IMR-90 (cell line): ENCODE results near the gene OXER1. TPM values are rescaled to one million over a fixed set of nuclear protein-coding genes. Genes with fewer than 3 reads are reported as not detected.

Experiments used
- ATAC-seq: fragments of 200-7000 bp; cut with Tn5 transposase; 2 replicates; pipeline ENCODE4 v1.9.1; 2020; ENCODE audit warnings: low read depth, mild to moderate bottlenecking, moderate library complexity
- BruUV-seq: library from RNA; stranded (reverse); fragments of 400-500 nt; replicated peaks from 2 replicates; lab custom pipeline; 2021; lab: Mats Ljungman, UMichigan
- CTCF ChIA-PET: fragments of 300-600 bp; formaldehyde crosslinking; extraction: SDS; loops from one replicate; lab custom pipeline; 2021; ENCODE audit warnings: antibody characterized with exemption; lab: Yijun Ruan, JAX
- POLR2A ChIA-PET: fragments of 300-600 bp; sonication (Branson Sonifier 250); formaldehyde crosslinking; loops from one replicate; lab custom pipeline; 2022; ENCODE audit warnings: antibody characterized with exemption; ENCODE audit not compliant: unreplicated experiment; lab: Charles Lee
- DNase-seq: peaks from one replicate; pipeline ENCODE4 v3.0.0; 2013
- H2AFZ ChIP-seq: replicated peaks from 2 replicates; pipeline ENCODE3; 2013; ENCODE audit warnings: low read length, mild to moderate bottlenecking; ENCODE audit not compliant: poor library complexity
- H2AK5ac ChIP-seq: 2 replicates; pipeline ENCODE4 v1.6.1; 2013; ENCODE audit warnings: low read depth, low read length, inconsistent platforms
- H2AK9ac ChIP-seq: replicated peaks from 2 replicates; pipeline ENCODE3; 2013; ENCODE audit warnings: mild to moderate bottlenecking, low read depth, low read length, moderate library complexity; ENCODE audit not compliant: poor library complexity
- H2BK120ac ChIP-seq: 2 replicates; pipeline ENCODE4 v1.6.1; 2013; ENCODE audit warnings: low read depth, low read length, inconsistent platforms
- H2BK15ac ChIP-seq: 3 replicates; pipeline ENCODE4 v1.6.1; 2013; ENCODE audit warnings: low read depth, low read length, inconsistent platforms
- H2BK20ac ChIP-seq: 2 replicates; pipeline ENCODE4 v1.6.1; 2013; ENCODE audit warnings: low read depth, mild to moderate bottlenecking, inconsistent platforms, low read length, moderate library complexity
- H2BK5ac ChIP-seq: 2 replicates; pipeline ENCODE4 v1.6.1; 2013; ENCODE audit warnings: mild to moderate bottlenecking, low read depth, low read length, inconsistent platforms; ENCODE audit not compliant: poor library complexity, severe bottlenecking
- H3K14ac ChIP-seq: replicated peaks from 2 replicates; pipeline ENCODE4 v1.6.1; 2013; ENCODE audit warnings: low read depth, low read length, inconsistent platforms
- H3K18ac ChIP-seq: 2 replicates; pipeline ENCODE4 v1.6.1; 2013; ENCODE audit warnings: low read depth, low read length, control low read depth
- H3K23ac ChIP-seq: 2 replicates; pipeline ENCODE4 v1.6.1; 2013; ENCODE audit warnings: low read depth, low read length, inconsistent platforms
- H3K27ac ChIP-seq: 2 replicates; pipeline ENCODE4 v1.5.1; 2013; ENCODE audit warnings: mild to moderate bottlenecking, control low read depth, low read length; ENCODE audit not compliant: insufficient read depth
- H3K27me3 ChIP-seq: 2 replicates; pipeline ENCODE4 v1.6.1; 2013; ENCODE audit warnings: low read length; ENCODE audit not compliant: control insufficient read depth, insufficient read depth
- H3K36me3 ChIP-seq: 2 replicates; pipeline ENCODE4 v1.6.1; 2013; ENCODE audit warnings: low read length, mixed read lengths; ENCODE audit not compliant: control insufficient read depth, insufficient read depth
- H3K4ac ChIP-seq: 2 replicates; pipeline ENCODE4 v1.6.1; 2013; ENCODE audit warnings: low read depth, low read length, inconsistent platforms
- H3K4me1 ChIP-seq: 2 replicates; pipeline ENCODE4 v1.6.1; 2013; ENCODE audit warnings: low read length, mixed read lengths; ENCODE audit not compliant: control insufficient read depth, insufficient read depth
- H3K4me2 ChIP-seq: 2 replicates; pipeline ENCODE4 v1.6.1; 2013; ENCODE audit warnings: low read depth, mild to moderate bottlenecking, control low read depth, low read length, moderate library complexity
- H3K4me3 ChIP-seq: 2 replicates; pipeline ENCODE4 v1.5.1; 2013; ENCODE audit warnings: low read depth, mild to moderate bottlenecking, control low read depth, low read length, moderate library complexity; ENCODE audit not compliant: insufficient read depth
- H3K56ac ChIP-seq: 2 replicates; pipeline ENCODE4 v1.6.1; 2013; ENCODE audit warnings: low read length, inconsistent platforms; ENCODE audit not compliant: insufficient read depth; ENCODE audit errors: extremely low read depth
- H3K79me1 ChIP-seq, 2 experiments: 2 replicates each; pipeline ENCODE4 v1.6.1; 2013; ENCODE audit warnings: low read length in 2 of 2, inconsistent platforms in 1 of 2, low read depth in 1 of 2
- H3K9ac ChIP-seq: 2 replicates; pipeline ENCODE4 v1.6.1; 2013; ENCODE audit warnings: low read depth, low read length, control low read depth
- H3K9me1 ChIP-seq: 2 replicates; pipeline ENCODE4 v1.6.1; 2013; ENCODE audit warnings: low read length, inconsistent platforms; ENCODE audit not compliant: insufficient read depth
- H3K9me3 ChIP-seq: 2 replicates; pipeline ENCODE4 v1.6.1; 2013; ENCODE audit warnings: low read length; ENCODE audit not compliant: control insufficient read depth, insufficient read depth
- H4K20me1 ChIP-seq: 2 replicates; pipeline ENCODE4 v1.6.1; 2013; ENCODE audit warnings: low read length, inconsistent platforms; ENCODE audit not compliant: insufficient read depth
- H4K5ac ChIP-seq: 2 replicates; pipeline ENCODE4 v1.6.1; 2013; ENCODE audit warnings: mild to moderate bottlenecking, low read depth, low read length, control low read depth
- H4K8ac ChIP-seq, 2 experiments: 2 replicates each; pipeline ENCODE4 v1.6.1; 2013; ENCODE audit warnings: low read depth in 2 of 2, low read length in 2 of 2, control low read depth in 1 of 2, inconsistent platforms in 1 of 2
- H4K91ac ChIP-seq: 2 replicates; pipeline ENCODE4 v1.6.1; 2013; ENCODE audit warnings: low read depth, low read length, inconsistent platforms; ENCODE audit not compliant: insufficient read depth
- CEBPB ChIP-seq: IDR thresholded peaks from 2 replicates; pipeline ENCODE4 v1.6.1; 2012; ENCODE audit warnings: low read depth, low read length, improper control_type of control experiment
- CHD1 ChIP-seq: IDR thresholded peaks from 2 replicates; pipeline ENCODE4 v1.6.1; 2012; ENCODE audit warnings: low read depth, low read length, improper control_type of control experiment
- POLR2A ChIP-seq: IDR thresholded peaks from 2 replicates; pipeline ENCODE4 v1.6.1; 2012; ENCODE audit warnings: mild to moderate bottlenecking, low read depth, low read length
- RAD21 ChIP-seq: IDR thresholded peaks from 2 replicates; pipeline ENCODE4 v1.6.1; 2012; ENCODE audit warnings: low read length, improper control_type of control experiment
- RCOR1 ChIP-seq: IDR thresholded peaks from 2 replicates; pipeline ENCODE4 v1.6.1; 2012; ENCODE audit warnings: mild to moderate bottlenecking, low read length, improper control_type of control experiment; ENCODE audit not compliant: insufficient replicate concordance
- SMC3 ChIP-seq: fragments of 150-350 bp; IDR thresholded peaks from 2 replicates; pipeline ENCODE4 v1.6.1; 2016; ENCODE audit warnings: low read depth, mild to moderate bottlenecking, antibody characterized with exemption, low read length, moderate library complexity
- WGBS, 2 experiments: methylation state at CpG; one replicate each; pipeline versions ENCODE4 v1.1.5 to v1.1.7; 2013; ENCODE audit warnings: missing lambda C conversion rate in 2 of 2; ENCODE audit not compliant: insufficient read length in 1 of 2; ENCODE audit errors: extremely low coverage in 2 of 2; 5-methylcytosine and 5-hydroxymethylcytosine counted together
- dilution Hi-C: fragments of 300-500 bp; cut with HindIII; formaldehyde crosslinking; loops from one replicate; pipeline ENCODE4 v1.14.3; 2018; ENCODE audit warnings: low sequenced_read_pairs; ENCODE audit not compliant: unreplicated experiment
- in situ Hi-C: fragments of 300-500 bp; cut with MboI; formaldehyde crosslinking; loops from 3 replicates; pipeline ENCODE4 v1.14.3; 2019; ENCODE audit warnings: low sequenced_read_pairs, inconsistent platforms, mixed read lengths
- intact Hi-C: fragments of 100-400 bp; cut with micrococcal nuclease; formaldehyde crosslinking; loops from 2 replicates; pipeline ENCODE4 v1.10.0; 2022
- polyA plus RNA-seq, 3 experiments: library from polyadenylated mRNA; depleted of rRNA; stranded (reverse); fragments of >200 nt; gene quantifications; 2 replicates each; pipeline ENCODE4 v1.2.3, GENCODE V29; 2012; ENCODE audit warnings: low replicate concordance in 1 of 3
- total RNA-seq: library from RNA; depleted of rRNA; stranded (reverse); fragments of >200 nt; gene quantifications from 2 replicates; pipeline ENCODE4 v1.2.3, GENCODE V29; 2012
- TF ChIP-seq, protein P1 (sequence below): conservative IDR thresholded peaks from 2 replicates; pipeline ENCODE4 v1.5.1; 2012; ENCODE audit warnings: mild to moderate bottlenecking, low read depth, low read length, improper control_type of control experiment
- TF ChIP-seq, protein P2 (sequence below): fragments of 150-350 bp; IDR thresholded peaks from 2 replicates; pipeline ENCODE4 v1.6.1; 2016; ENCODE audit warnings: low read depth, mild to moderate bottlenecking, low read length, moderate library complexity, borderline replicate concordance

OXER1 gene
- total and polyA plus RNA-seq, 2 of the 4 experiments (the other 2 are of a cell fraction), result not detected

DNA sequence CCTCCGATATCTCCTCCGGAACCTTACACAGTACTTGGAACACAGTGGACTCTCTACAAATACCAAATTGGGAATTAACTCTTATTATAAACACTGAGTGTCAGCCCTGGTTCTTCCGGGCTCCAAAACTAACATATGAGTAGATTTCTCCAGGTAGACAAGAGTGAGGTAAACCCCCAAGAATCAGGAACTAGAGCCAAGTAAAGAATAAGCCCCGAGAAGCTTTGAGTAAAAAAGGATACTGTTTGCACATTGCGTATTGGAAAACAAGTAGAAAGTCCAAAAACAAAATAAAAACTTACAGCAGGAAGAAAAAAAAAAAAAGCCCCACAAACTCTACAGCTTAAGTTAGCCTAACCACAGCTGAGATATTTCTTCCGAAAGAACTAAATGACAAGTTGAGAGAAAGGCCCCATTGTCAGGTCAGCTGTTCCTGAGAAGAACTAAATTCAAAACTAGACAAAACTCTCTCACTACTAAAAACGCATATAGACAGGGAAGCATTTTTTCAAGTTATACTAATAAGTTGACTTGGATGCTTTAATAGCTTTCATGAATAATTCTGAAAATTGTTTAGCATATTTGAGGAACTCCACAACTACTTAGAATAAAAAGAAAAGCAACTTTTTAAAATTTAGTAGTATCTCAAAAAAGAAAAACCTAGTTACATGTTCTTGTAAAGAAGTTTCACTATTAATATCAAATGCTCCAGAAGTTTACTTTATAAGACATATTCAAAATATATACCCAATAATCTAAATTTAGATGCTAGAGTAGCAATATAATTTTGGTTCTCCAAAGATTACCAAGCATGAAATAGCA, 32.7 kb upstream of the OXER1 start:
- H3K9ac ChIP-seq, result no peak overlapping the region
- no peaks in the 10 kb centered on the region for H3K36me3 ChIP-seq
- peak overlapping the region; percentile 98 for H2BK5ac ChIP-seq
- ATAC-seq, result no peak
- no peak overlapping the region for H3K4me3 ChIP-seq
- peak overlapping the region; percentile 65; the same call in 1 of the 2 replicates for H3K27ac ChIP-seq
- no peak overlapping the region for H2AK9ac ChIP-seq
- H3K23ac ChIP-seq, result peak overlapping the region; percentile 58; the same call in 1 of the 2 replicates
- CTCF ChIA-PET, result interaction anchor here (0.6 to 1.6 kb wide), 6 partner anchors 8 to 704 kb away, joined by 3 to 6 read pairs (median 4); no protein-coding TSS in a partner anchor
- DNase-seq, result no peak
- peaks cover 11% of the 10 kb centered on the region for H3K9me3 ChIP-seq
- H2BK15ac ChIP-seq, result no peak overlapping the region; the same call in 2 of the 3 replicates
- TF ChIP-seq POLR2A (no peak), CHD1 (no peak), SMC3 (no peak), RCOR1 (no peak), RAD21 (no peak), CEBPB (no peak)
- TF ChIP-seq, protein P1, sequence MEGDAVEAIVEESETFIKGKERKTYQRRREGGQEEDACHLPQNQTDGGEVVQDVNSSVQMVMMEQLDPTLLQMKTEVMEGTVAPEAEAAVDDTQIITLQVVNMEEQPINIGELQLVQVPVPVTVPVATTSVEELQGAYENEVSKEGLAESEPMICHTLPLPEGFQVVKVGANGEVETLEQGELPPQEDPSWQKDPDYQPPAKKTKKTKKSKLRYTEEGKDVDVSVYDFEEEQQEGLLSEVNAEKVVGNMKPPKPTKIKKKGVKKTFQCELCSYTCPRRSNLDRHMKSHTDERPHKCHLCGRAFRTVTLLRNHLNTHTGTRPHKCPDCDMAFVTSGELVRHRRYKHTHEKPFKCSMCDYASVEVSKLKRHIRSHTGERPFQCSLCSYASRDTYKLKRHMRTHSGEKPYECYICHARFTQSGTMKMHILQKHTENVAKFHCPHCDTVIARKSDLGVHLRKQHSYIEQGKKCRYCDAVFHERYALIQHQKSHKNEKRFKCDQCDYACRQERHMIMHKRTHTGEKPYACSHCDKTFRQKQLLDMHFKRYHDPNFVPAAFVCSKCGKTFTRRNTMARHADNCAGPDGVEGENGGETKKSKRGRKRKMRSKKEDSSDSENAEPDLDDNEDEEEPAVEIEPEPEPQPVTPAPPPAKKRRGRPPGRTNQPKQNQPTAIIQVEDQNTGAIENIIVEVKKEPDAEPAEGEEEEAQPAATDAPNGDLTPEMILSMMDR, result no peak
- TF ChIP-seq, protein P2, sequence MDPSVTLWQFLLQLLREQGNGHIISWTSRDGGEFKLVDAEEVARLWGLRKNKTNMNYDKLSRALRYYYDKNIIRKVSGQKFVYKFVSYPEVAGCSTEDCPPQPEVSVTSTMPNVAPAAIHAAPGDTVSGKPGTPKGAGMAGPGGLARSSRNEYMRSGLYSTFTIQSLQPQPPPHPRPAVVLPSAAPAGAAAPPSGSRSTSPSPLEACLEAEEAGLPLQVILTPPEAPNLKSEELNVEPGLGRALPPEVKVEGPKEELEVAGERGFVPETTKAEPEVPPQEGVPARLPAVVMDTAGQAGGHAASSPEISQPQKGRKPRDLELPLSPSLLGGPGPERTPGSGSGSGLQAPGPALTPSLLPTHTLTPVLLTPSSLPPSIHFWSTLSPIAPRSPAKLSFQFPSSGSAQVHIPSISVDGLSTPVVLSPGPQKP, result no peak
- no peaks in the 10 kb centered on the region for H4K20me1 ChIP-seq
- H4K5ac ChIP-seq, result peak overlapping the region; percentile 52; the same call in 1 of the 2 replicates
- H2AK5ac ChIP-seq, result peak overlapping the region; percentile 51; the same call in 1 of the 2 replicates
- in situ Hi-C loops (no loop called here), intact Hi-C loops (no loop called here), dilution Hi-C loops (no loop called here)
- H2BK20ac ChIP-seq, result peak overlapping the region; percentile 86
- no peak overlapping the region; the same call in 1 of the 2 replicates for H4K91ac ChIP-seq
- H4K8ac ChIP-seq, result peak overlapping the region in 1 of 2 experiments; percentile 97; a peak in 3 of 4 replicates
- BruUV-seq, result no TSS peak
- 100% methylated on average over 1 of the region's 7 CpGs; no CpG with 5 or more reads in 1 of the 2 experiments for WGBS, 2 experiments
- H3K9me1 ChIP-seq, result no peaks in the 10 kb centered on the region
- H3K18ac ChIP-seq, result peak overlapping the region; percentile 85
- no peak overlapping the region for H3K56ac ChIP-seq
- POLR2A ChIA-PET, result interaction anchor here (0.5 kb wide), 1 partner anchor 77 kb away, joined by 3 read pairs; no protein-coding TSS in a partner anchor
- H3K4me1 ChIP-seq, result peaks cover 13% of the 10 kb centered on the region
- H2AFZ ChIP-seq, result no peak overlapping the region
- no peaks in the 10 kb centered on the region for H3K79me1 ChIP-seq
- H3K4ac ChIP-seq, result peak overlapping the region; percentile 67
- no peak overlapping the region; the same call in 1 of the 2 replicates for H3K14ac ChIP-seq
- no peak overlapping the region for H3K4me2 ChIP-seq
- peak overlapping the region; percentile 84 for H2BK120ac ChIP-seq
- H3K27me3 ChIP-seq, result peaks cover 17% of the 10 kb centered on the region
